GM12873 (cell line): ENCODE data around the gene SETX.

Source experiments
- TF ChIP-seq, protein P1 (sequence below): IDR thresholded peaks from 2 replicates; pipeline ENCODE4 v1.5.1; 2012; ENCODE audit warnings: low read depth, mild to moderate bottlenecking, moderate library complexity, low read length, control low read depth; ENCODE audit not compliant: insufficient read depth; ENCODE audit errors: missing control alignments

SETX gene

DNA sequence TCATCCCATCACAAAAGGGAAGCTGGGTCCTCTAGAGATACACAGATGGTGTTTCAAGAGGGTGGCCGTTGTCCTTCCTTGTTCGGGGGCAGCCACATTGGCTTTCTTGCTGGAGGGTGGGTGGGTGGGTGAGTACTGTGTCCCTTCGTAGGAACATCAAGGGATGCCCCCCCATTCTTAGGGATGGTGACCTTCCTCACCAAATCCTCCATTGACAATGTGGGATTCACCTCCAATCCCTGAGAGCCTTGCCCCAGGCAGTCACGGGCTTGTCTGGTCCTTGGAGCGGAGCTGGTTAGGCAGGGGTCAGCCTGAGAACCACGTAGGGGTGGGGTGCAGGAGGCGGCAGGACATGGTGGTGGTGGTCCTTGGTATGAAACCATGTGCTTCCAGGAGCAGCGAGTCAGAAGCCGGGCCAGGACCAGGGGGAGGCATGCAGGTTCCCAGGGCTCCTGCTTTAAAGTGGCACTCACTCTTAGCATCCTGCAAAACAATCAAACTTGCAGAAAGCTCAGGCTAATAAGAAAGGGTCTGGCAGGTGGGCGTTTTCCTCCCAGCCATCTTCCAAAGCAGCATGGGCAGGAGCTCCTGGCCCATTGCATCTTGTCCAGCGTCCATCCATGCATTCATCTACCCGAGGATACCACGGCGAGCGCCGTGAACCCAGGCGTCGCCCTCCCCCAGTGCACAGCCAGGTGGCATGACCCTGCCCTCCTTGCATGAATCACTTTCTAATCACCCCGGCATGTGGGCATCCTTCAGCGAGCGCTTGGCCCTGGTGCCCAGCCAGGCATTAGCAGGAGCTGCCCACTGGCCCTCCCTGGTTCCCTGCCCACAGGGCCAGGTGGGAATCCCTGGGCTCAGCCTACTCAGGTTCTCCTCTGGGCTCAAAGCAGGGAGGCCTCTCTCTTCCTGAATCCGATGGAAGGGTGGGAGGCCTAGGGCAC, 116.5 kb downstream of the SETX start:
- TF ChIP-seq, protein P1, sequence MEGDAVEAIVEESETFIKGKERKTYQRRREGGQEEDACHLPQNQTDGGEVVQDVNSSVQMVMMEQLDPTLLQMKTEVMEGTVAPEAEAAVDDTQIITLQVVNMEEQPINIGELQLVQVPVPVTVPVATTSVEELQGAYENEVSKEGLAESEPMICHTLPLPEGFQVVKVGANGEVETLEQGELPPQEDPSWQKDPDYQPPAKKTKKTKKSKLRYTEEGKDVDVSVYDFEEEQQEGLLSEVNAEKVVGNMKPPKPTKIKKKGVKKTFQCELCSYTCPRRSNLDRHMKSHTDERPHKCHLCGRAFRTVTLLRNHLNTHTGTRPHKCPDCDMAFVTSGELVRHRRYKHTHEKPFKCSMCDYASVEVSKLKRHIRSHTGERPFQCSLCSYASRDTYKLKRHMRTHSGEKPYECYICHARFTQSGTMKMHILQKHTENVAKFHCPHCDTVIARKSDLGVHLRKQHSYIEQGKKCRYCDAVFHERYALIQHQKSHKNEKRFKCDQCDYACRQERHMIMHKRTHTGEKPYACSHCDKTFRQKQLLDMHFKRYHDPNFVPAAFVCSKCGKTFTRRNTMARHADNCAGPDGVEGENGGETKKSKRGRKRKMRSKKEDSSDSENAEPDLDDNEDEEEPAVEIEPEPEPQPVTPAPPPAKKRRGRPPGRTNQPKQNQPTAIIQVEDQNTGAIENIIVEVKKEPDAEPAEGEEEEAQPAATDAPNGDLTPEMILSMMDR = no peak

GRCh38 chr9:132237481-132237880, 117.3 kb downstream of the SETX start:
- TF ChIP-seq, protein P1 = no peak

GRCh38 chr9:132236662-132237311, 118.0 kb downstream of the SETX start:
- TF ChIP-seq, protein P1 = no peak

GRCh38 chr9:132235894-132236661, 118.7 kb downstream of the SETX start:
- TF ChIP-seq, protein P1 = peak; percentile 97

DNA sequence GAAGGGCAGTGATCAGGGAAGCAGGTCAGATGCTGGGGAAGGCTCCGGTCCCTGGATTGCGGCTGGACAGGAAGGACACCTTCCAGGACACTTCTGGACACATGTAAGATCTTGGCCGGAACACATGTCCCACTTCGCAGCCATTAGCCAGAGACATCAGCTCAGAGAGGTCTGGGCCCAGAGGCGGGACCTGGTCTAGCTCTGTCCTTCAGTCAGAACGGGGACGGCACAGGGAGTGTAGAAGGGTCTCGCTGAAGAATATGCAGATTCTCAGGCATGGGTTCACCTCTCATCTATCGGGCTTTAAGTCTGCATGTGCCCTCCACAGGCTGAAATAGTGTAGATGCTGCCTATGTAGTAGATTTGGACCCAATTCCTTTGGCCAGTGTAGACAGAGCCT, 119.7 kb downstream of the SETX start:
- TF ChIP-seq, protein P1 = no peak

DNA sequence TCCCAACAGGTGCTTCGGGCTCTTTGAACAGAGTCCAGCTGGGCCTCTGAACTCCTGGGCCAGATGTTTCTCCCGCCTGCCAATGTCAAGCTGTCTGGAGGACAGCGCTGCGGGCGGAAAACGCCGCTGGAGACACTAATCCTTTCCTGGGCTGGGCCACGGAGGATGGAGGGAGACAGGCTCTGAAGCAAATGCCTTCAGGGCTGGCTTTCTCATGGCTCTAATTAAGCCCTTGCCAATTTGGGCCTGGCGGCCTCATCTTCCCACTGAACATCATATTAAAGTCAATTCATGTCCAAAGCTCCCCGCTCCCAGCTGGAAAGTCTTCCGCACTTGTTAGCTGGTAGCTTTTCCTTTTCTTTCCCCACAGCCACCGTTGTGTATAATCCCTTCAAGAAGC, 120.3 kb downstream of the SETX start:
- TF ChIP-seq, protein P1 = no peak

- TF ChIP-seq, protein P1 = no peak
These were observed 121.6 kb downstream of the SETX start for GRCh38 chr9:132233138-132233537.
